ENCODE results near the gene GRIK2. TPM values are rescaled to one million over a fixed set of nuclear protein-coding genes. Genes with fewer than 3 reads are reported as not detected.

The GRIK2 gene
- total RNA-seq, 4 donors from 2014 or later: 0.47 to 7.8 (median 1.7) TPM

DNA sequence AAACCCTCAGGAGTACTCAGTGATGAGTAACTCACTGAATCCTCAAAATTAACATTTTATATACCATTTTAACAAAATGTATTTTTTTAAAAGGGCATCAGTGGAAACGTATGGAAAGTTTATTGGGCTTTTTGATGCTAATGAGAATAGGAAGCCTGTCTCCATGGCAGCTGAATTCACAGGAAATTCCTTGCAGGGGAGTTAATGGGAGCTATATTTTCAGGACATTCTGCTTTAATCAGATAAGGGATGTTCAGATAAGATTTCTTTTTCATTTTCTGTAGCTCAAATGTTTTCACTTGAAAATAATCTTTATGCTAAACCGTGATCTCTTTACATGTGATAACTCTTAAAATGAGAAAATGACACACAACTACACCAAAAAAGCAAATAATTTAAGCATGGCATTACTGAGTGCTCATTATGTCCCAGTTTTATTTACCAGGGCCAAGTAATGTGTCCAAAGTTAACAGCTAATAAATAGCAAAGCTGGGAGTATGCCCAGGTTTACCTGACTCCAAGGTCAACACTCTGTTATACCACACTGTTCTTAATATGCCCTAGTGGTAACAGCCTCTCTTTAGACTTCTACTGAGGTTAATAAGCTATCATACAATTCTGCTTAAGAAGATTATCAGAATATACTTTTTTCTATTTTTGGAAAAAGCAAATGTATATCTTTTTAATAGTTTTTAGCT is 348.1 kb downstream of the GRIK2 start:
- DNase-seq (ENCODE audit: low spot score) (no peak), ATAC-seq (ENCODE audit: low FRiP score) (no peak)
- TF ChIP-seq, protein P1, sequence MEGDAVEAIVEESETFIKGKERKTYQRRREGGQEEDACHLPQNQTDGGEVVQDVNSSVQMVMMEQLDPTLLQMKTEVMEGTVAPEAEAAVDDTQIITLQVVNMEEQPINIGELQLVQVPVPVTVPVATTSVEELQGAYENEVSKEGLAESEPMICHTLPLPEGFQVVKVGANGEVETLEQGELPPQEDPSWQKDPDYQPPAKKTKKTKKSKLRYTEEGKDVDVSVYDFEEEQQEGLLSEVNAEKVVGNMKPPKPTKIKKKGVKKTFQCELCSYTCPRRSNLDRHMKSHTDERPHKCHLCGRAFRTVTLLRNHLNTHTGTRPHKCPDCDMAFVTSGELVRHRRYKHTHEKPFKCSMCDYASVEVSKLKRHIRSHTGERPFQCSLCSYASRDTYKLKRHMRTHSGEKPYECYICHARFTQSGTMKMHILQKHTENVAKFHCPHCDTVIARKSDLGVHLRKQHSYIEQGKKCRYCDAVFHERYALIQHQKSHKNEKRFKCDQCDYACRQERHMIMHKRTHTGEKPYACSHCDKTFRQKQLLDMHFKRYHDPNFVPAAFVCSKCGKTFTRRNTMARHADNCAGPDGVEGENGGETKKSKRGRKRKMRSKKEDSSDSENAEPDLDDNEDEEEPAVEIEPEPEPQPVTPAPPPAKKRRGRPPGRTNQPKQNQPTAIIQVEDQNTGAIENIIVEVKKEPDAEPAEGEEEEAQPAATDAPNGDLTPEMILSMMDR (IDR thresholded peaks at IDR 0.05): no peak

- ATAC-seq (ENCODE audit: low FRiP score) (no peak), DNase-seq (ENCODE audit: low spot score) (no peak)
- TF ChIP-seq, protein P1 (IDR thresholded peaks at IDR 0.05): no peak
Measured at GRCh38 chr6:101747160-101747559, 353.7 kb downstream of the GRIK2 start.

- TF ChIP-seq, protein P1 (IDR thresholded peaks at IDR 0.05): no peak
- ATAC-seq (ENCODE audit: low FRiP score) (no peak), DNase-seq (ENCODE audit: low spot score) (no peak)
Measured at GRCh38 chr6:101747716-101748115, 354.2 kb downstream of the GRIK2 start.

DNA sequence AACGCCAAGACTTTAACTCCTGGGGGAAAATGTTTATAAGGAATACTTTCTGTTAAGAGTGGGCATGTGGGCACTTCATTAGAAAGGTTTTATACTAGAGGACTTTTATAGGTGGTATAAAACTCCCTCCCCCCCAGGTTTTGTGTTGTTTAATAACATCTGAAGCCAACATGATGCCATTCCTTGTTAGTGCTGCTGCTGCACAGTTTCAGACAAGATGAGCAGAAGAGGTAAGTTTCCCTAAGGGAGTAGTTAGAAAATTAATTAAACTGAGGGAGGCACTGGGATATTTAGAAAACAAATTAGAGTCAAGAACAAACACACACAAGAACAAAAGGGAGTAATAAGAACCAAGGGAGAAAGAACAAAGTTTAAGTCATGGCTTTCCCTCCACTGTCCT is 362.4 kb downstream of the GRIK2 start:
- ATAC-seq (ENCODE audit: low FRiP score) (no peak), DNase-seq (ENCODE audit: low spot score) (no peak)
- TF ChIP-seq, protein P1 (IDR thresholded peaks at IDR 0.05): no peak

GRCh38 chr6:101758368-101758767 is 364.9 kb downstream of the GRIK2 start:
- ATAC-seq (ENCODE audit: low FRiP score): no peak
- TF ChIP-seq, protein P1 (IDR thresholded peaks at IDR 0.05): no peak
- no peak for DNase-seq (ENCODE audit: low spot score)

- DNase-seq (ENCODE audit: low spot score): no peak
- TF ChIP-seq, protein P1 (IDR thresholded peaks at IDR 0.05): no peak
- ATAC-seq (ENCODE audit: low FRiP score): peak; percentile 94
Measured at GRCh38 chr6:101760843-101761621, 367.5 kb downstream of the GRIK2 start.

All from omental fat pad (tissue), 4 donors.